GM10266 (cell line): ENCODE results near the gene PKD2.

ENCODE experiments used
- DNase-seq: peaks from one replicate; pipeline ENCODE4 v3.0.0; 2012; ENCODE audit errors: extremely low spot score
- CTCF ChIP-seq: IDR thresholded peaks from 2 replicates; pipeline ENCODE4 v1.5.1; 2012; ENCODE audit warnings: mild to moderate bottlenecking, low read depth; ENCODE audit not compliant: control insufficient read depth, insufficient read depth; ENCODE audit errors: missing control alignments

The PKD2 gene

GRCh38 chr4:88037447-88037846, 30.0 kb downstream of the PKD2 start:
- no peak for TF ChIP-seq CTCF
- no peak for DNase-seq

- DNase-seq = no peak
- TF ChIP-seq CTCF = no peak
Observed at GRCh38 chr4:88037936-88038335, 30.5 kb downstream of the PKD2 start.

DNA sequence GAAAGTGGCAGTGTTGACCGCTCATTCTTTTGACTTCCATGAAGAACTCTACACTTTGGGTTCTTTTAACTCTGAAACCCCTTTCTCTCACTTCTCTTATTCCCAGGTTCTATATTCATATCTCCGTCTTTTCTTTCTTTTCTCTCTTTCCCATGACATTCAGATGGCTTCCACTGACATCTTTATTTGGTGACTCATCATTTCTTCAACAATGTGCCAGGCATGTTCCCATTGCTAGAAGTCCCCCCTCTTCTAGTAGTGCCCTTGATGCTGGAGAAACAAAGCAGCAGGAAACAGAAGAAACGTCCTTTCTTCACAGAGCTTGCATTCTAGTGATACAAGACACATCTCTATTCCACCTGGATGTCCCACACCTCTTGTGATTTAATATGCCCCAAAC, 33.3 kb downstream of the PKD2 start:
- TF ChIP-seq CTCF = no peak
- no peak for DNase-seq

GRCh38 chr4:88041626-88042025, 34.2 kb downstream of the PKD2 start:
- DNase-seq = no peak

DNA sequence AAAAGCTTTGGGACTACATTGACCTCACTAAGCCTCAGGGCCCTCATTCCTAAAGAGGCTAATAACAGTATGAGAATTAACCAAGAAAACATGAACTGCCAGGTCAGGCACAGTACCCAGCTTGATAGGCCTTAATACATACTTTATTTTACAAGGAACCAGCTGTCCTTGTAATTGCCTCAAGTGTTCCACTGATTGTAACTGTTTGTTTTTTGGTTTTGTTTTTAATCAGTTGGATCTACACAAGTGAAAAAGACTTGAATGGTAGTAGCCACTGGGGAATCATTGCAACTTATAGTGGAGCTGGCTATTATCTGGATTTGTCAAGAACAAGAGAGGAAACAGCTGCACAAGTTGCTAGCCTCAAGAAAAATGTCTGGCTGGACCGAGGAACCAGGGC, 35.6 kb downstream of the PKD2 start:
- no peak for DNase-seq
- TF ChIP-seq CTCF = no peak

More at GRCh38 chr4:88041626-88042025, 34.2 kb downstream of the PKD2 start:
- no peak for TF ChIP-seq CTCF

- TF ChIP-seq CTCF = no peak
- DNase-seq = no peak
Observed at GRCh38 chr4:88043586-88044340, 36.3 kb downstream of the PKD2 start.

- no peak for TF ChIP-seq CTCF
- DNase-seq = no peak
Observed at GRCh38 chr4:88045021-88045420, 37.6 kb downstream of the PKD2 start.
